GM18517 (cell line): ENCODE measurements around the gene CCT3.
A peak's percentile ranks its signal among the peaks of the same experiment; 100 is the strongest.

Experiments used
- ATAC-seq: cut with Tn5 transposase; IDR thresholded peaks from one replicate; pipeline ENCODE4 v1.9.1; 2021; ENCODE audit warnings: mild to moderate bottlenecking, moderate library complexity; ENCODE audit not compliant: unreplicated experiment

CCT3 gene

DNA sequence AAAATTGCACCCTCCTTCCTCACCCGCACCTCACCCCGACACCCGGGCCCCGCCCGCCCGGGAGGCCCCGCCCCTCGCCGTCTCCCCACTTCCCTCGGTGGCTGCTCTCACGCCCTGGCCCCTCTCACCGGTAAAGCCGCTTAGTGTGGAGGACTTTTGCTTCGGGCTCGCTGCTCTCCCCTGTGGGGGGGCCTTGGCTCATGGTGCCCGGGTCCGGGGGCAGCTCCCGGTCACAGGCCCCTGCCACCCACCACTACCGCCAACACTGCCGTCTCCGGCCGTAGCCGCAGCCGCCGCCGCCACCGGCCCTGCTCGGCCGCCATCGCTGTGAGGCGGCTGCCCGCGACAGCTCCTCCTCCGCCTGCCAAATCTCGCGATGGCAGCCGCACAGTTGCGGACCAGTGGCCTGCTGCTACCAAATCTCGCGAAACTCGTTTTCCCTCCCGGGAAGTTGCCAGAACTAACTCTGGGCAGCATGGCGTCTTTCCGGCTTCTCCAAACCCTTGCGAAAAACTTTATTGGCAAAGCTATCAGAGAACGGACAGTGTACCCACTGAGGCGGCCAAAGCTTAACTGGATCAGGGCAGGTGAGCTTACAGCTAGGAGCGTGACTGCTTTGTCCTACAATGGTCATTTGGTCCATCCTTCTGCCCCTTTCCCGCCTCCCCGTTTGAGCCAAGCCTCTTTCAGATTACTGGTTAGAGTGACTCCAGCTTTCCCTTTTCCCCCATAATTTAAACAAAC, 55.4 kb downstream of the CCT3 start, which contains the start of gene SMG5:
TSS of gene SMG5 (minus strand) at position 347 of the 744 bp plus-strand sequence. CDS start at position 202, 145 bp downstream.
- ATAC-seq = peak; percentile 81

GRCh38 chr1:156281693-156282478, 56.2 kb downstream of the CCT3 start:
- ATAC-seq = peak; percentile 6

DNA sequence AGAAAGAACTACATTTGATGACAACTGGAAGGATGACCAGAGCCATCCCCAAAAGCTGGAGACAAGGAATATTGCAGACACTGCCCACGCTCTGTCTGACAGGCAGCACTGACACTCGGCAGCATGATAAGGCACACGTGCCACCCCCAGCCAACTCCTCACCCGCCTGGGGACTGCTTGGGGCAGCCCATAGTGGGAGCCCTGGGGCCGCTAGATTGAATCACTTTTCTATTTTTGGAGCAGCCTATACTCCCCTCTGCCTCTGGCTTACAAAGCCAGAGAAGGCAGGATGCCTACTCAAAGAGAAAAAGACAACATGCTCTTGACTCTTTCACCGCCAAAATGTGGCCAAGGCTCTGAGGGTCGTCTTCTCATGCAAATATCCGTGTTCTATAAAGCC, 56.8 kb downstream of the CCT3 start:
- peak; percentile 43 for ATAC-seq

DNA sequence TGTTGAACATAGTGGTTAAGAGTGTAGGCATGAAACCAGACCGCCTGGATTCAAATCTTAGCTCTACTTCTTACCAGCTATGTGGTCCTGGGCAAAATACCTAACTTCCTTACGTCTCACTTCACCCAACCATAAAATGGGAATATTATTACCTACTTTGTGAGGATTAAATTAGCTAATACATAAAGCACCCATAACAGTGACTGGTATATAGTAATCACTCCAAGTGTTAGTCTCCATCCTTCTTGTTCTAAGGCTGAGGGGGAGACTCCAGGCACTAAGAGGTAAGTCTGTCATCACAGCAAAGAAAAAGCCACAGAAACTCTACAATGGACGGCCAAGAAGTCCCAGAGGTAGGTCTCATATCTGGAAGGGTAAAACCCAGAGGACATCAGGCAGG, 58.3 kb downstream of the CCT3 start:
- no peak for ATAC-seq

- ATAC-seq = no peak
Measured at GRCh38 chr1:156276966-156277381, 61.1 kb downstream of the CCT3 start.

DNA sequence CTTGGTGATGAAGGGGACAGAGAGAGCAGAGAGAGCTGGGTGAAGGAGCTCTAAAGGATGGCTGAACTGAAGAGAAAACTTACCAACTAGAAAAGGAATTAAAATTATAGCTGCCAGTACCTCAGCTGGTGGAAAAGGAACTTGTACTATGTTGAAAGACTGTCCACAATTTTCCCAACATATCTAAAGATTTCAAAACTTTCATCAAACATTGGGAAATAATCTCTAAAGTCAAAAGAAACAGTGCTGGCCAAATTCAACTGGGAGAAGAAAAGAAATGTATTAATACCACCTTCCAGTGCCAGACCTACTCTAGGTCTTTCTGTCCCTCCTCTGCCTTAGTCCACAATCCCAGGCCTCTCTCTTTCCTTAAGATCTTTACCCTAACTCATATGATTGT, 61.6 kb downstream of the CCT3 start:
- ATAC-seq = no peak

DNA sequence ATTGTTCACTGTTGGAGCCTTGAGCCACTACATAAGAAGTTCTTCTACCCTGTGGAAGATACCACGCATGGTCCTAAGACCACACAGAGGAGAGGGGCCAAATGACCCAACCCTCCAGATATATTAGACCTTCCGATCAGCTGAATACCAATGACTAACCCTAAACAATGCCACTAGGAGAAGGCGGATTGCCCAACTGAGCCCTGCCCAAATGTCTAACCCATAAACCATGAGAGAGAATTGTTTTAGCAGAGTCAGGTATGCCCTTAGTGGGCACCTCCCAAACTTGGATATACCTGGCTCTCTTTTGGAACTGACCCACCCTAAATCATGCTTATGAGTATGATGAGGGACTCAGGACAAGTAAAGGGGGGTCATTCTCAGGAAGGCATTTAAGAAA, 67.8 kb downstream of the CCT3 start:
- no peak for ATAC-seq

DNA sequence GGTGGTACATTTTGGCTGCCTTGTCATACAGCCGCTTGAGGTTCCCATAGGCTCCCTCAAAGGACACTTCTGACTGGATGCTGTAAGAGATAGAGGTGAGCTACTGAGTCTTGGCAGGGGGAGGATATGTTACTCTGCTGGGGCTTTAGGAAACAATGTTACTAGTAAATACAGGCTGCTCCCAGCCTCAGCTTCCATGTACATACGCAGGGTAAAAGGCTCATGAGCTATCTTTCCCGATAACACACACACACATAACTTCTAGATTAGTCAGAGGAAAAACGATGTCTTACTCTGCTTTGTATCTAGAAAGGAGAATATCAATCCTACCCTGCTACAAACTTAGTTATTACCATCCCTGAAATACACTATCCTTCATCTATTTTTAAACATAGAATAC, 69.8 kb downstream of the CCT3 start:
- ATAC-seq = no peak

DNA sequence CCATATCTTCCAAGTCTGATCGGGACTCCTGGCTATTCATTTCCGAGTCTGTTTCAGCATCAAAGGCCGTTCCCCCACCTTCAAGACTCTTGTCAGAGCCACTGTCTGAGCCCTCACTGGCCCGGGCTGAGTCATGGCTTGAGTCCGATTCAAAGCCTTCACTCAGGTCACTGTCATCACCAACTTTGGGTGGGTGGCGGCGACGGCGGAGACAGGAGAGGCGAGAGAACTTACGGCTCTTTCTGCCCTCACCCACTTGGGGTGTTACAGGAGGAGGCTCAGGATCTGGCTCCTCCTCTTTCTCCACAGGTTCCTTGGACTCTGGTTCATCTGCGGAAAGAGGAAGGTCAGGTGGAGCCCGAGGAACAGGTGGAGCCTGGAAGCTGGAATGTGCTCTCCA, 72.0 kb downstream of the CCT3 start:
- no peak for ATAC-seq

DNA sequence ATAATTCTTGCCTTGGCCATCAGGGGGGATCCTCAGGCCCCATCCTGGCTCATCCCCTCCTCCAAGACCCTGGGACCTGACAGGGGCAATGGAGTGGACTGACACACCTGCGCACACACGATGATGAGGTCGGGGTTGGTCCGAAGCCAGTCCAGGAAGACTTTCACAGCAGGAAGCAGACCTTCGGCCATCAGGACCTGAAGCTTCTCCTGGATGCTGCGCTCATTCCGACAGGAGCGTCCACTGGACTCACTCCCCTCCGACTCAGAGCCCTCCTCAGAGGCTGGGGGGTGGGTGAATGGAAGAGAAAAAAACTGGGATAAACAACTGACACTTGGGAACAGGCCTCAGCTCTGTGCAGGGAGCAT, 74.8 kb downstream of the CCT3 start:
- ATAC-seq = no peak

DNA sequence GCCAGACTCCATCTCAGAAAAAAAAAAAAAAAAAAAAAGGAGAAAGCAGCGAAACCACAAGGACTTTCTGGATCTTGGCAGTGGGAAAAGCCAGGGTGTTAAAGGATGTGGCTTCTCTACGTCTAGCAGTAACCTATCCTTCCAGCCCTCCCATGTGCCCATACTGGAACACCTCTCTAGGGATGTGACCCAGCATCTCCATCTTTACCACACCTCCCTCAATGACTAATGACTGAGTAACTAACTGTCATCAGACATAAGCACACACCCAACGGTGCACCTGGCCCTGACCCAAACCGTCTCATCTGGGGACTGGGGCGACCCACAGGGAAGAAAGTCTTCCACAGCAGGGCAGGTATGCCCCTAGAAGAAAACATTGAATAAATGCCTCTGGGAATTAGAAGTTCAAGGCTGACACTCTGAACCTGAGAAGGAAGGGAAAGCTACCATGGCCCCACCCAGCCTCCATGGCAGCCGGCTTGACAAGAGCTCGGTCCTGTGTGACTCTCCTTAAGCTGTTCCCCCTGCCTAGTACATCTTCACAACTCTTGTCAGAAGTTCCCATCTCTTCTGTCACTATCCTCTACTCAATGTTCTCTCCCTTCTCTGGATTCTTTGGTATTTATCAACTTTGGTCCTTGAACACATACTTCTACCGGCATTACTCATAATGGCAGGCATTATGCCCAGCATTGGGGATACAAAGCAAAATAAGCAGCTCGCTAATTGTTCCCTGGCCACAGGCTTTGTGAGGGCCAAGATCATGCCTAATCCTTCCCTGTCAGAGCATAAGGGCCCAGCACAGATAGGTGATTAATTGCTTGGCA, 75.4 kb downstream of the CCT3 start:
- ATAC-seq = no peak

DNA sequence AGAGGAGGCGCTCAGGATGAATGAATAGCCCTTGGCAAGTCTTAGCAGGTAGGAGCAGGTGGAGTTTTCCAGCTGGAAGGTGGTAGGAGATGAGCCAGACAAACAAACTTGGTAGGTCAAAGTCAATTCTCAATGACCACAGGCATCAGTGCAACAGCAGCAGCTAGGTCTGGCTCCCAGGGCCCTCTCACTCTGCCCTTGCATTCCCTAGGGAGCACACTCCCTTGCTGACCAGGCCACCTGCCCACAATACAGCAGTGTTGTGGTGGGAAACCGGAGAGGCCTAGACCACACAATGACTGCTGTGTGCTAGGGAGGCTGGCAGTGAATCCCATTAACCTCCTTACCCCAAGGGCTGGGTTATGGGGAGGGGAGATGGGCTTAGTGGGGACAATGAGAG, 77.2 kb downstream of the CCT3 start:
- ATAC-seq = no peak

- no peak for ATAC-seq
Measured at GRCh38 chr1:156259805-156260204, 78.3 kb downstream of the CCT3 start.
